AG04450 (cell line): Measurements from ENCODE around the gene MEP1A. TPM values are rescaled to one million over a fixed set of nuclear protein-coding genes. Genes with fewer than 3 reads are reported as not detected.
"Not testable (repeated sequence)": the region's sequence is repeated elsewhere in the genome, so short reads cannot be mapped to it uniquely, and the experiment has no call there.

Source experiments
- CTCF ChIA-PET: fragments of 300-600, 350-600 bp; formaldehyde crosslinking; extraction: SDS; loops from one replicate; lab custom pipeline; 2022; ENCODE audit warnings: antibody characterized with exemption, inconsistent platforms; lab: Charles Lee
- POLR2A ChIA-PET: fragments of 350-600 bp; formaldehyde crosslinking; extraction: SDS; loops from one replicate; lab custom pipeline; 2021; ENCODE audit warnings: antibody characterized with exemption, inconsistent platforms; lab: Yijun Ruan, JAX
- DNase-seq: peaks from one replicate; pipeline ENCODE4 v3.0.0-alpha.2; 2011; ENCODE audit warnings: low read depth, low spot score
- H3K27ac ChIP-seq: one replicate; pipeline ENCODE4 v1.5.1; 2012; ENCODE audit warnings: low read depth, low read length, control low read depth
- H3K27me3 ChIP-seq: one replicate; pipeline ENCODE4 v1.6.0; 2012; ENCODE audit warnings: low read length; ENCODE audit not compliant: control insufficient read depth, insufficient read depth
- H3K4me3 ChIP-seq: 2 replicates; pipeline ENCODE4 v1.5.1; 2011; ENCODE audit warnings: mild to moderate bottlenecking, low read depth, low read length, control low read depth
- H3K9me3 ChIP-seq: 2 replicates; pipeline ENCODE4 v1.5.1; 2012; ENCODE audit warnings: low read length; ENCODE audit not compliant: control insufficient read depth, insufficient read depth
- CTCF ChIP-seq: IDR thresholded peaks from 2 replicates; pipeline ENCODE4 v1.5.1; 2011; ENCODE audit warnings: low read depth, low read length, control low read depth, inconsistent platforms
- polyA plus RNA-seq: library from polyadenylated mRNA; depleted of rRNA; stranded (reverse); fragments of >200 nt; gene quantifications from 2 replicates; pipeline ENCODE4 v1.2.3, GENCODE V29; 2011

MEP1A gene
- polyA plus RNA-seq, 1 experiment, result not detected

GRCh38 chr6:46848684-46849360 lies 55.6 kb downstream of the MEP1A start:
- POLR2A ChIA-PET, result interaction anchor here (0.5 kb wide), 1 partner anchor 896 kb away, joined by 3 read pairs; no protein-coding TSS in a partner anchor
- Histone ChIP-seq H3K9me3 (no peaks in the 10 kb centered on the region), H3K27me3 (peaks cover 5% of the 10 kb centered on the region), H3K27ac (no peak overlapping the region), H3K4me3 (peak overlapping the region; percentile 17; the same call in 1 of the 2 replicates)
- CTCF ChIA-PET, result interaction anchor here (0.6 to 3.1 kb wide), 27 partner anchors 10 to 830 kb away, joined by 3 to 33 read pairs (median 4); partner anchors contain the start of gene ADGRF1
- peak; percentile 10 for DNase-seq
- TF ChIP-seq CTCF, result peak; percentile 93

GRCh38 chr6:46849361-46849690 lies 56.1 kb downstream of the MEP1A start:
- no peak overlapping the region for H3K27ac ChIP-seq
- no peak for DNase-seq
- peaks cover 5% of the 10 kb centered on the region for H3K27me3 ChIP-seq
- CTCF ChIA-PET, result interaction anchor here (0.6 to 3.1 kb wide), 19 partner anchors 10 to 564 kb away, joined by 3 to 33 read pairs (median 4); partner anchors contain the start of gene ADGRF1
- no peak for TF ChIP-seq CTCF
- H3K4me3 ChIP-seq, result no peak overlapping the region
- POLR2A ChIA-PET, result no interaction called here
- no peaks in the 10 kb centered on the region for H3K9me3 ChIP-seq

GRCh38 chr6:46850792-46851191 lies 57.6 kb downstream of the MEP1A start:
- Histone ChIP-seq H3K27me3 (peaks cover 5% of the 10 kb centered on the region), H3K9me3 (no peaks in the 10 kb centered on the region), H3K27ac (no peak overlapping the region), H3K4me3 (no peak overlapping the region)
- DNase-seq, result no peak
- POLR2A ChIA-PET, result no interaction called here
- CTCF ChIA-PET, result no interaction called here
- TF ChIP-seq CTCF, result no peak

- H3K27me3 ChIP-seq, POLR2A ChIA-PET, DNase-seq, CTCF ChIA-PET, H3K27ac ChIP-seq, H3K4me3 ChIP-seq, H3K9me3 ChIP-seq: not testable (repeated sequence)
Observed at GRCh38 chr6:46851576-46851975, 58.4 kb downstream of the MEP1A start.

GRCh38 chr6:46855966-46856365 lies 62.8 kb downstream of the MEP1A start:
- DNase-seq, POLR2A ChIA-PET, H3K27me3 ChIP-seq, H3K4me3 ChIP-seq, H3K9me3 ChIP-seq, H3K27ac ChIP-seq: not testable (repeated sequence)
- CTCF ChIA-PET, result interaction anchor here (0.5 to 1.5 kb wide), 5 partner anchors 9 to 185 kb away, joined by 3 to 5 read pairs (median 3); no protein-coding TSS in a partner anchor
- TF ChIP-seq CTCF, result peak; percentile 78
